HS-5 (cell line): ENCODE measurements around the gene ERAP2.
"Not testable (repeated sequence)": the region's sequence is repeated elsewhere in the genome, so short reads cannot be mapped to it uniquely, and the experiment has no call there.

Experiments used
- DNase-seq: peaks from one replicate; pipeline ENCODE4 v3.0.0-alpha.2; 2012; ENCODE audit warnings: low read depth

The ERAP2 gene

DNA sequence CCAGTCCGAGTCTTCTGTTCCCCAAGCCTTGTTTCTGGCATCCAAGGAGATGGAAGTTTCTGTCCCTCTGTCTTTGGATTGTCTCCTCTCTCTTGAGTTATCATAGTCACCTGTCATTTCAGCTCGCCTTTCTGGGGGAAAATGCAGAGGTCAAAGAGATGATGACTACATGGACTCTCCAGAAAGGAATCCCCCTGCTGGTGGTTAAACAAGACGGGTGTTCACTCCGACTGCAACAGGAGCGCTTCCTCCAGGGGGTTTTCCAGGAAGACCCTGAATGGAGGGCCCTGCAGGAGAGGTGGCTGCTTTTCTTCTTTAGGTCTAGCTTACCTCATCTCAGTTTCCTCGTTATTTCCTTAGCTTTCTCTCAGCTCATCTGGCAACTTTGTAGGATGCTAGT lies 25.1 kb downstream of the ERAP2 start:
- no peak for DNase-seq

GRCh38 chr5:96901841-96902240 lies 25.5 kb downstream of the ERAP2 start:
- no peak for DNase-seq

- DNase-seq, result no peak
Measured at GRCh38 chr5:96902876-96903275, 26.6 kb downstream of the ERAP2 start.

DNA sequence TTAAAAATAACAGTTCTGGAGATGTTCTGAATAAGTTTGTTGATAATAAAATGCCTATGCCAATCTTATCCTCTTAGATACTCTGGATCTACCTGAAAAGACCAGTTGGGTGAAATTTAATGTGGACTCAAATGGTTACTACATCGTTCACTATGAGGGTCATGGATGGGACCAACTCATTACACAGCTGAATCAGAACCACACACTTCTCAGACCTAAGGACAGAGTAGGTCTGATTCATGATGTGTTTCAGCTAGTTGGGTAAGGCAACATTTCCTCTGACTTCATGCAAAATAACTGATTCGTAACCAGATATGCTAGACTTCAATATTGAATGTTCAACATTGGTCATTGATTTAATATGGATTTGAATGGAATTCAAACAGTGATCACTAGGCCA lies 27.0 kb downstream of the ERAP2 start:
- DNase-seq, result no peak

GRCh38 chr5:96904054-96904931 lies 28.0 kb downstream of the ERAP2 start:
- DNase-seq, result no peak

DNA sequence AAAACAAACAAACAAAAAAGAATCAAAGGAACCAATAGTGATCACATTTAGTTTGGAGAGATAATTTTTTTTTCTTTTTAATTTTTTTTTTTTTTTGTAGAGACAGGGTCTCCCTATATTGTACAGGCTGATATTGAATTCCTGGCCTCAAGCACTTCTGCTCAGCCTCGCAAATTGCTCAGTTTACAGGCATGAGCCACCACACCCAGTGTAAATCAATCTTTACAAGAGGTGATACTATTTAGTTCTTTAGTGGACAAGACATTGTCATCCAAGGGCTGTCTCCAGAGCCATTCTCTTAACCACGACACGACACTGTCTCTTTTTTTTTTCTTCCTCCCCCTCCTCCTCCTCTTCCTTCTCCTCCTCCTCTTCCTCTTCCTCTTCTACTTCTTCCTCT lies 29.6 kb downstream of the ERAP2 start:
- DNase-seq, result no peak

- DNase-seq, result no peak
Measured at GRCh38 chr5:96909003-96909402, 32.7 kb downstream of the ERAP2 start.

DNA sequence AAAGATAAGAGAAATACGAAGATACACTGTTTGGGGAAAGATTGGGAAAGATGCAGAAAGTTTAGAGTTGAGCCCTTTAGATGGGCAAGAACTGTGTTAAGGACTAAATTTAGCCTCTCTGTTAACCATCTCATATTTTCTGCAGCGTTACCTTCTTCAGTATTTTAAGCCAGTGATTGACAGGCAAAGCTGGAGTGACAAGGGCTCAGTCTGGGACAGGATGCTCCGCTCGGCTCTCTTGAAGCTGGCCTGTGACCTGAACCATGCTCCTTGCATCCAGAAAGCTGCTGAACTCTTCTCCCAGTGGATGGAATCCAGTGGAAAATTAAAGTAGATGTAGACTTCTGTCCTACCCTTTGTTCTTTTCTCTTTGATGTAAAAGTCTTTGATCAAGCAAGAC lies 33.1 kb downstream of the ERAP2 start:
- no peak for DNase-seq

- DNase-seq, result no peak
Measured at GRCh38 chr5:96911139-96911538, 34.8 kb downstream of the ERAP2 start.

- no peak for DNase-seq
Measured at GRCh38 chr5:96913233-96913632, 36.9 kb downstream of the ERAP2 start.

DNA sequence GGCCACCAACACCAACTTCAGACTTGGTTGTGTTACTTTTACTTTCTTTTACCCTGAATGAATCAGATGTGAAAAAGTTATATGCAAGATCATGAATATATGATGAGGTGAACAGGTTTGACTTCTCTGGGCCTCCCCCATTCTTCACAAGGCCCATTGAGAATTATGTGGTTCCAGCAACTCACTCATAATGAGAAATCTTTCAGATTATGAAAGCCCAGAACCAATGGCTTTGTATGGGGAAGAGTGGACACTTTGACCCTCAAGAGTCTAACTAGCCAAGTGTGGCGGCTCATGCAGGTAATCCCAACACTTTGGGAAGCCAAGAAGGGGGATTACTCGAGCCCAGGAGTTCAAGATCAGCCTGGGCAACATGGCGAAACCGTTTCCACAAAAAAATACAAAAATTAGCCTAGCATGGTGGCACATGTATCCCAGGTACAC lies 43.5 kb downstream of the ERAP2 start:
- no peak for DNase-seq

GRCh38 chr5:96920744-96921355 lies 44.5 kb downstream of the ERAP2 start:
- no peak for DNase-seq

DNA sequence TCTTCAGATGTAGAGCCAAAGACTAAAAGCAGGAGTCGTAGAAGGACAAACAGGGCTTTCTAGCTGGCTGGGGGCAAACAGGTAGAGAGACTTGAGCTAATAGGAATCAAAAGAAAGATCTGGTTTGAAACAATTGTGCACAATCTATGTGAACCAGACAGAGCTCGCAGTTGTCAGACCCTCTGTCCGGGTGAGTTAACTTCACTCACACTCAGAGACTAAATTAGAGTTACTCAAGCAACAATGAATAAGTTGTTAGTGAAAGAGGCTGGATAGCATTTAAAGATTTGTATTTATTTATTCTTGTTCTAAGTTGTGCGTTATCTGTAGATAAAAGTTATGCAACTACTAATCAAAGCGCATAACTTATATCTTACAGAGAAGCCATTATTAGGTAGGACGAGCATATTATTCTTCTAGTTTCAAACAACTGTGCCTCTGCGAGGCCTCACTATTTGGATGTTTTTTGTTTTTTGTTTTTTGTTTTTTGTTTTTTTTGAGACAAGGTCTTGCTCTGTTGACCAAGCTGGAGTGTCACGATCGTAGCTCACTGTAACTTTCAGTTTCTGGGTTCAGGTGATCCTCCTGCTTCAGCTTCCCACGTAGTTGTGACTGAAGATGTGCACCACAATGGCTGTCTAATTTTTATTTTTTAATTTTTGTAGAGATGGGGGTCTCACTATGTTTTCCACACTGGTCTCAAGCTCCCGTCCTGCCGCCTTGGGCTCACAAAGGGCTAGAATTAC lies 46.4 kb downstream of the ERAP2 start:
- DNase-seq, result no peak

GRCh38 chr5:96924016-96924443 lies 47.7 kb downstream of the ERAP2 start:
- no peak for DNase-seq

DNA sequence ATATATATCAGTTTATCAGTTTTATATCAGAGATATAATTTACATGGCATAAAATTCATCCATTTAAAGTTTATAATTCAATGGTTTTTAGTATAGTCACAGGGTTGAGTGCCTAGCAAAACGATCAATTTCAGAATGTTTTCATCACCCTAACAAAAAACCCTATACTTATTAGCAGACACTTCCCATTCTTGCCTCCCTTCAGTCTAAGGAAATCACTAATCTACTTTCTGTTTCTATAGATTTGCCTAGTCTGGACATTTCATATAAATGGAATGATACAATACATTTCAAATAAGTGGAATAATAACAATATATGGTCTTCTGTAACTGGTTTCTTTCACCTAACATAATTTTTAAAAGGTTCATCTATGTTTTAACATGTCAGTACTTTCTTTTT lies 50.0 kb downstream of the ERAP2 start:
- DNase-seq, result no peak

DNA sequence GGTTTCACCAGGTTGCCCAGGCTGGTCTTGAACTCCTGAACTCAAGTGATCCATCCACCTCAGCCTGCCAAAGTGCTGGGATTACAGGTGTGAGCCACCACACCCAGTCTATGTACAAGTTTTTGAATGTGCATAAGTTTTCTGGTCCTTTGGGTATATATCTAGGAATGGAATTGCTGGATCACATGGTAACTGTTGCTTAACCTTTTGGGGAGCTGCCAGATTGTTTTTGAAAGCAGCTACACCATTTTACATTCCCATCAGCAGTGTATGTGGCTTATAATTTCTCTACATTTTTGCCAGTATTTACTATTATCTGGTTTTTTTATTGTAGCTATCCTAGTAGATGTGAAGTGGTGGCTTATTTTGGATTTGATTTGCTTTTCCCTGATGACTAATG lies 50.7 kb downstream of the ERAP2 start:
- DNase-seq, result no peak

- DNase-seq, result no peak
Measured at GRCh38 chr5:96928931-96929708, 52.8 kb downstream of the ERAP2 start.

GRCh38 chr5:96930058-96930457 lies 53.8 kb downstream of the ERAP2 start:
- no peak for DNase-seq

- DNase-seq, result no peak
Measured at GRCh38 chr5:96930589-96930988, 54.3 kb downstream of the ERAP2 start.

DNA sequence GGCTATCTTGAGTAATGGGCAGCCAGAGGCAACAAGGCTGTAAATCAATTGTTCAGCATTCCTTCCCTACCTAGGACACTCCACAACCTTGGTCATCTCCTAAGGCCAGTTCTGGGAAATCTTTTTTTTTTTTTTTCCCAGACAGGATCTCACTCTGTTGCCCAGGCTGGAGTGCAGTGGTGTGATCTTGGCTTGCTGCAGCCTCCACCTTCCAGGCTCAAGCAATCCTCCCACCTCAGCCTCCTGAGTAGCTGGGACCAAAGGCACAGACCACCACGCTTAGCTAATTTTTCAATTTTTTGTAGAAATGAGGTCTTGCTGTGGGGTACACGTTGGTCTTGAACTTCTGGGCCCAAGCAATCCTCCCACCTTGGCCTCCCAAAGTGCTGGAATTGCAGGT lies 54.7 kb downstream of the ERAP2 start:
- not testable (repeated sequence) for DNase-seq

DNA sequence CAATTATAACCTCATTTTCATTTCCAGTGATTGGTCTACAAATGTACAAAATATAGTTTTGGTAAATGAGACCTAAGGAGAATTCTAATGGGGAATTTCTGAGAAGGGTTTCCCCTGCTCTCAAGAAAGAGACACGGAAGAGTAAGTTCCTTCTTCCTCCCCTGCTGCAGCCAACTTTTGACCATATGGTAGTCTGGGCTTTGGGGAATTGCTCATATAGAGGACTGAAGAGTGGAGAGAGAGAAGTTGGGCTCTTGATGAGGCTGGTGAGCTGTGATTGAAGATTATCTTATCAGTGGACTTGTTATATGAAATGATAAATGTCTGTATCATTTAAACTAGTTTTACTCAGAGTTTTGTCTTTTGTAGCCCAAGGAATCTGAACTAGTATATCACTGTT lies 55.3 kb downstream of the ERAP2 start:
- no peak for DNase-seq

DNA sequence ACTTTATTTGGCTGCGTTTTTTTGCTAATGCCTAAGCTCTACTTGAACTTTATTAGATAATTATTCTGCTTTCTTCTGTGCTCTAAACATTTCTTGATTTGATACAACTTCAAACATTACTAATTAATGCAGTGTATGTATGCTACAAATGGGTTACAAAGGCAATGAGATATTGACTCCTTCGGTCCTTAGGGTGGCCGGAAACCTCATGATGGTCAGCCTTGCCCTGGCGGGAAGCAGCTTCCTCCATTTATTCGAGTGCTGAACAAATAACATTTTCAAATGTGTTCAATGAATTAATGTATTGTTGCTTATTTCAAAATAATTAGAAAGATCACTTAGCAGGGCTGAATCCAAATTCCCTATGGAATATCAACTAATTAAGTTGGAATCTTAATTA lies 55.7 kb downstream of the ERAP2 start:
- DNase-seq, result no peak
